ENCODE results near the gene PLEKHB2. TPM values are rescaled to one million over a fixed set of nuclear protein-coding genes. Genes with fewer than 3 reads are reported as not detected.
"Not testable (repeated sequence)": the region's sequence is repeated elsewhere in the genome, so short reads cannot be mapped to it uniquely, and the experiment has no call there.

Gene PLEKHB2
- polyA plus RNA-seq, 2 of the 4 experiments (the other 2 are of a cell fraction) = 57.5 to 76.6 TPM

DNA sequence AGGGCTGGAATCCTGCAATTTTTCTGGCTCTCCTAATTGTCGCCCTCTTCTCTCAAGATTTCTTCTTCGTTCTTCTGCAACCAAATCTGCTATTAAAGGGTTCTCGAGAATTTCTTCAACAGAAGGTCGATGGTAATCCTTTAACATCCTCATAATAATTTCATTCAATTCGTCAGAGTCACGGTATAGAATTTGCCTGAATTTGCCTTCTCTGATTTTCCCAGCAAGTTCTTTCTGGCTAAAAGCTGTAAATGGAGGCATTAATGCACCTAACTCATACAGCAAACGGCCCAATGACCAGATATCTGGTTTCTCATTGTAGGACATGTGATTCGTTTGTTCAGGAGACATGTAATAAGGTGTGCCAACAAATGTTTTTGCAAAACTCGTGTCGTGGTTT lies 72.9 kb downstream of the PLEKHB2 start:
- H3K4me2 ChIP-seq; H3K27ac ChIP-seq; H3K9me3 ChIP-seq; H3K4me3 ChIP-seq; H3K4me1 ChIP-seq; ATAC-seq; POLR2A ChIA-PET; FAIRE-seq; DNase-seq (ENCODE audit: low read depth in 1 of 2, low spot score in 1 of 2): not testable (repeated sequence)
- TF ChIP-seq RNF2 (IDR thresholded peaks at IDR 0.05; ENCODE audit: borderline replicate concordance, low read depth) = peak; percentile 96
- peak; percentile 92 for TF ChIP-seq CBX8 (IDR thresholded peaks at IDR 0.05)
- 5% methylated on average over 10 of the region's 10 CpGs for WGBS (ENCODE audit: missing lambda C conversion rate)
- CTCF ChIA-PET = interaction anchor here (1.1 to 1.4 kb wide), 2 partner anchors 10 to 12 kb away, joined by 3 to 4 read pairs; no protein-coding TSS in a partner anchor

DNA sequence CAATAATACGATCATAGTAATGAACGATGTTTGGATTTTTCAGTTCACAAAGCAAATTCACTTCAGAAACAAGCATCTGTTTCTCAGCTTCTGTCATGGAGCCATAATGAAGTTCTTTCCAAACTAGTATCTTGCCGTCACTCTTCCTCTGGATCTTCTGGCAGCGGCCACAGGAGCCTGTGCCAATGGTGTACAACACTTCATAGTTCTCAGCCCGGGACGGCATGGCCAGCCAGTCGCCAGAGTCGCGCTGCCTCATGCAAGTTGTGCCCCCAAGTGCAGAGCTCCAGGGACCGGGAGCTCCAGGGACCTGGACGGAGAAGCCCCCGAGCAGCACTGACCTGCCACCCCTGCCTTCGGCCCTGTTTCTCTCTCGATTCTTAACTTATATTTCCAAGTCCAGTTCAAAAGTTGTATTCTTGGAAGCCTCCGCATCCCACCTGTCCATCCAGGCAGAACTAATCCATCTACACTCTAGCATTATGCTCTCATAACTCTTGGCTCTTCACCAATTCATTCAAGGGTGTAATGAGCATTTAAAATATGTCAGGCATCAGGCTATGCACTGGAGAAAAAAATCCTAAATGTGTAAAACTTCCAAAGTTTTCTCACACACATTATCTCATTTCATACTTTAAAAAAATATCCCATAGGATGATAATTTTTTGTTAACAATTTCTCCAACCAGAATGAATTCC lies 73.7 kb downstream of the PLEKHB2 start:
- CTCF ChIA-PET = interaction anchor here (1.4 kb wide), 1 partner anchor 13 kb away, joined by 4 read pairs; no protein-coding TSS in a partner anchor
- not testable (repeated sequence) for DNase-seq (ENCODE audit: low read depth in 1 of 2, low spot score in 1 of 2)

DNA sequence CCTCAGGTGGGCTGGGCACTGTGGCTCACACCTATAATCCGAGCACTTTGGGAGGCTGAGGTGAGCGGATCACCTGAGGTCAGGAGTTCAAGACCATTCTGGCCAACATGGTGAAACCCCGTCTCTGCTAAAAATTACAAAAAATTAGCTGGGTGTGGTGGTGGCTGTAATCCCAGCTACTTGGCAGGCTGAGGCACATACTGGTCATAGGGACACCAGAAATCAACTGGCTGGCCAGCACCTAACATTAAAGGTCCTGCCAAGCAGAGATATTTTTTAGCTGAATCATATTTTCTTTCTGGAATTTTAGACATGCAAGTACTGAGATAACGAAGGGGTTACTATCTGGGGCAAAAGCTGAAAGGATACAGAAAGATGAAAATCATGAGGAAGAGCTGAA lies 76.3 kb downstream of the PLEKHB2 start:
- ATAC-seq = not testable (repeated sequence)

More for the DNA sequence above, 73.7 kb downstream of the PLEKHB2 start:
- H3K27ac ChIP-seq, H3K4me2 ChIP-seq, POLR2A ChIA-PET, H3K4me3 ChIP-seq, ATAC-seq, H3K9me3 ChIP-seq, H3K4me1 ChIP-seq, FAIRE-seq: not testable (repeated sequence)
- WGBS (ENCODE audit: missing lambda C conversion rate) = 30% methylated on average over 15 of the region's 15 CpGs

DNA sequence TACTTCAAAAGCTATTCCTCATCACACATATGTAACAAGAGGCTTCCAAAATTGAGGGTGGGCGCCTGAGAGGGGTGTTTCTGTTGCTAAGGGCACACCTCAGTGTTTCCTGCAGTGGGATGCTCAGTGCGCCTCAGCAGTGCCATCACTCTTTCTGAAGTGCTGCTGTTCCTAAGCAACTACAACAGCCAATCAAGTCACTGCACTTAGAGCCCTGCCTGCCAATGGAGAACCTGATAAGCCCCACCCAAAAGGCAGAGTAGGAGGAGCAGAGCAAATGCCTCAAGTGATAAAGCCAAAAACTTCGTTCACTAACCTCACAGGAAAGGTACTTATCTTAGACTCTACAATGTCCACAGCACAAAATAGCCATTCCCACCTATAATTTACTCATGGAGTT lies 88.3 kb downstream of the PLEKHB2 start:
- POLR2A ChIA-PET = not testable (repeated sequence)
- 0% methylated on average over 3 of the region's 3 CpGs for WGBS (ENCODE audit: missing lambda C conversion rate)

More for the DNA sequence above, 76.3 kb downstream of the PLEKHB2 start:
- DNase-seq (ENCODE audit: low read depth in 1 of 2, low spot score in 1 of 2); CTCF ChIA-PET; H3K4me3 ChIP-seq; FAIRE-seq; H3K4me2 ChIP-seq; POLR2A ChIA-PET; H3K27ac ChIP-seq; H3K4me1 ChIP-seq; H3K9me3 ChIP-seq: not testable (repeated sequence)
- 32% methylated on average over 4 of the region's 4 CpGs for WGBS (ENCODE audit: missing lambda C conversion rate)

DNA sequence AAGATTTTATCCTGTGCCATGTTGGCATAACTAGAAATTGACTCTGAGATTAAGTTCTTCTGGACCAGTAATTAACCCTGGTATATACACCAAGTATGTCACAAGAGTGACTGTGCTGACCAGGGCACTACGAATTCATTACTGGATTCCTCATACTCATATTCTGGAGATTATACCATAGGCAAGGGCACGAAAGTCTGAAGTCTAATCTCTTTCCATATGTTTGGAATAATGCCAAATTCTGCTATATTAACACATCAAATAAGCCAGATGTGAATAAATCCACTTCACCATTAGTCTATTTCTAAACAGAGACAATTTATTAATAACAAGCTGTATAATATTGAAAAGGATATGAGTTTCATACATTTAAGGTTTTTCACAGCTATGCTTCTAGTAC lies 91.0 kb downstream of the PLEKHB2 start:
- H3K4me2 ChIP-seq; FAIRE-seq; POLR2A ChIA-PET; H3K4me3 ChIP-seq; ATAC-seq; CTCF ChIA-PET; H3K27ac ChIP-seq; H3K4me1 ChIP-seq; DNase-seq (ENCODE audit: low read depth in 1 of 2, low spot score in 1 of 2); H3K9me3 ChIP-seq: not testable (repeated sequence)
- 2% methylated on average over 2 of the region's 2 CpGs for WGBS (ENCODE audit: missing lambda C conversion rate)

More for the DNA sequence above, 88.3 kb downstream of the PLEKHB2 start:
- H3K4me3 ChIP-seq; H3K4me2 ChIP-seq; CTCF ChIA-PET; H3K9me3 ChIP-seq; DNase-seq (ENCODE audit: low read depth in 1 of 2, low spot score in 1 of 2); H3K27ac ChIP-seq; ATAC-seq; FAIRE-seq; H3K4me1 ChIP-seq: not testable (repeated sequence)

Small RNAs within 50 kb of the gene (small RNA-seq; reads per million reads assigned to genes)
- 0 reads per million in 6 experiments for gene AC009477.1

Other genes starting within 250 kb of the PLEKHB2 start
- gene FAM168B, start 11.9 kb upstream of the PLEKHB2 start, polyA plus RNA-seq (2011; rRNA removed) = 86.8 and 106 TPM in 2 replicates
- 80.9 to 84.0 TPM (median 83.2 TPM) in 3 replicates for gene FAM168B, start 11.9 kb upstream of the PLEKHB2 start, polyA plus RNA-seq (2017; fragmentation: RNase III; extraction: RNeasy Plus Mini Kit Qiagen cat#74134 plus additional on column Dnase treatment)
- 0.07 and 0.10 TPM in 2 replicates for gene POTEE, start 104.2 kb downstream of the PLEKHB2 start, polyA plus RNA-seq (2011; rRNA removed)
- 0.05 to 0.11 TPM (median 0.05 TPM) in 3 replicates for gene POTEE, start 104.2 kb downstream of the PLEKHB2 start, polyA plus RNA-seq (2017; fragmentation: RNase III; extraction: RNeasy Plus Mini Kit Qiagen cat#74134 plus additional on column Dnase treatment)

All from A549 (cell line).